Measurements from ENCODE around the gene PARD3B. TPM values are rescaled to one million over a fixed set of nuclear protein-coding genes. Genes with fewer than 3 reads are reported as not detected.

PARD3B gene
- total and polyA plus RNA-seq, 10 of the 15 experiments (the other 5 are each of a cell fraction or from before 2014, with no cell fraction given) = 0.01 to 0.54 (median 0.07) TPM; not detected in 7

- TF ChIP-seq SIX5 (IDR thresholded peaks at IDR 0.05; ENCODE audit: low read depth, low read length, severe bottlenecking) (no peak), GABPA (IDR thresholded peaks at IDR 0.05; ENCODE audit: low read depth) (no peak), EZH2 (IDR thresholded peaks at IDR 0.05; ENCODE audit: borderline replicate concordance, control insufficient read depth, low read depth, low read length) (no peak), SMARCA5 (IDR thresholded peaks at IDR 0.05) (no peak), CHD4 (IDR thresholded peaks at IDR 0.05) (no peak), NFYB (IDR thresholded peaks at IDR 0.05; ENCODE audit: insufficient read depth, low read depth, low read length) (no peak)
- TF ChIP-seq, protein P1, sequence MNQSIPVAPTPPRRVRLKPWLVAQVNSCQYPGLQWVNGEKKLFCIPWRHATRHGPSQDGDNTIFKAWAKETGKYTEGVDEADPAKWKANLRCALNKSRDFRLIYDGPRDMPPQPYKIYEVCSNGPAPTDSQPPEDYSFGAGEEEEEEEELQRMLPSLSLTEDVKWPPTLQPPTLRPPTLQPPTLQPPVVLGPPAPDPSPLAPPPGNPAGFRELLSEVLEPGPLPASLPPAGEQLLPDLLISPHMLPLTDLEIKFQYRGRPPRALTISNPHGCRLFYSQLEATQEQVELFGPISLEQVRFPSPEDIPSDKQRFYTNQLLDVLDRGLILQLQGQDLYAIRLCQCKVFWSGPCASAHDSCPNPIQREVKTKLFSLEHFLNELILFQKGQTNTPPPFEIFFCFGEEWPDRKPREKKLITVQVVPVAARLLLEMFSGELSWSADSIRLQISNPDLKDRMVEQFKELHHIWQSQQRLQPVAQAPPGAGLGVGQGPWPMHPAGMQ (IDR thresholded peaks at IDR 0.05; ENCODE audit: borderline replicate concordance) = no peak
- TF ChIP-seq, protein P2, sequence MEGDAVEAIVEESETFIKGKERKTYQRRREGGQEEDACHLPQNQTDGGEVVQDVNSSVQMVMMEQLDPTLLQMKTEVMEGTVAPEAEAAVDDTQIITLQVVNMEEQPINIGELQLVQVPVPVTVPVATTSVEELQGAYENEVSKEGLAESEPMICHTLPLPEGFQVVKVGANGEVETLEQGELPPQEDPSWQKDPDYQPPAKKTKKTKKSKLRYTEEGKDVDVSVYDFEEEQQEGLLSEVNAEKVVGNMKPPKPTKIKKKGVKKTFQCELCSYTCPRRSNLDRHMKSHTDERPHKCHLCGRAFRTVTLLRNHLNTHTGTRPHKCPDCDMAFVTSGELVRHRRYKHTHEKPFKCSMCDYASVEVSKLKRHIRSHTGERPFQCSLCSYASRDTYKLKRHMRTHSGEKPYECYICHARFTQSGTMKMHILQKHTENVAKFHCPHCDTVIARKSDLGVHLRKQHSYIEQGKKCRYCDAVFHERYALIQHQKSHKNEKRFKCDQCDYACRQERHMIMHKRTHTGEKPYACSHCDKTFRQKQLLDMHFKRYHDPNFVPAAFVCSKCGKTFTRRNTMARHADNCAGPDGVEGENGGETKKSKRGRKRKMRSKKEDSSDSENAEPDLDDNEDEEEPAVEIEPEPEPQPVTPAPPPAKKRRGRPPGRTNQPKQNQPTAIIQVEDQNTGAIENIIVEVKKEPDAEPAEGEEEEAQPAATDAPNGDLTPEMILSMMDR (IDR thresholded peaks at IDR 0.05 in 2 of 3, conservative IDR thresholded peaks at IDR 0.05 in 1 of 3; ENCODE audit: control insufficient read depth in 2 of 3, extremely low read depth in 1 of 3, insufficient read depth in 1 of 3, low read depth in 3 of 3, low read length in 3 of 3) = no peak
- TF ChIP-seq, protein P3, sequence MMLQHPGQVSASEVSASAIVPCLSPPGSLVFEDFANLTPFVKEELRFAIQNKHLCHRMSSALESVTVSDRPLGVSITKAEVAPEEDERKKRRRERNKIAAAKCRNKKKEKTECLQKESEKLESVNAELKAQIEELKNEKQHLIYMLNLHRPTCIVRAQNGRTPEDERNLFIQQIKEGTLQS (IDR thresholded peaks at IDR 0.05; ENCODE audit: borderline replicate concordance, extremely low read depth, low read depth, low read length) = no peak
Observed at GRCh38 chr2:204650611-204651010, 105.3 kb downstream of the PARD3B start (continued).

DNA sequence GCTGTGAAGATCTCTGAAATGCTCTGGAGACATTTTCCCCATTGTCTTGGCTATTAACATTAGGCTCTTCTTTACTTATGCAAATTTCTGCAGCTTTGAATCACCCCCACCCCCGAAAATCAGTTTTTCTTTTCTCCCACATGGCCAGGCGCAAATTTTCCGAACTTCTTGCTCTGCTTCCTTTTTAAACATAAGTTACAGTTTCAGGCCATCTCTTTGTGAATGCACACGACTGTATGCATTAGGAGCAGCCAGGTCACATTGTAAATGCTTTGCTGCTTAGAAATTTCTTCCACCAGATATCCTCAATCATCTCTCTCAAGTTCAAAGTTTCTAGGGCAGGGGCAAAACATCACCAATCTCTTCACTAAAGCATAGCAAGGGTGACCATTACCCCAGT, 106.8 kb downstream of the PARD3B start:
- ChIA-PET RAD21 (ENCODE audit: unreplicated experiment) (no interaction called here), SMC1A (ENCODE audit: uncharacterized antibody, unreplicated experiment) (no interaction called here), POLR2A (no interaction called here), CTCF (no interaction called here)
- FAIRE-seq = no peak
- in situ Hi-C loops (cut with MboI) = no loop called here
- Histone ChIP-seq H3K9me3 (replicated peaks; ENCODE audit: control insufficient read depth, insufficient read depth, low read length) (no peaks in the 10 kb centered on the region), H3K4me2 (ENCODE audit: control insufficient read depth, insufficient read depth) (no peak overlapping the region), H3K4me3 (no peak overlapping the region), H3K36me3 (ENCODE audit: control insufficient read depth in 2 of 2, insufficient read depth in 2 of 2, low read length in 1 of 2) (no peaks in the 10 kb centered on the region), H4K20me1 (ENCODE audit: control insufficient read depth, insufficient read depth) (no peaks in the 10 kb centered on the region), H3K4me1 (ENCODE audit: control insufficient read depth, insufficient read depth, low read length) (no peaks in the 10 kb centered on the region), H3K79me2 (ENCODE audit: control insufficient read depth, insufficient read depth, low read length) (no peaks in the 10 kb centered on the region), H3K9ac (ENCODE audit: control insufficient read depth, insufficient read depth, low read length) (no peak overlapping the region), H2AFZ (ENCODE audit: control insufficient read depth, low read depth, low read length) (no peak overlapping the region), H3K27ac (ENCODE audit: control insufficient read depth, insufficient read depth) (no peak overlapping the region), H3K27me3 (replicated peaks in 1 of 2; ENCODE audit: control insufficient read depth in 2 of 2, insufficient read depth in 2 of 2, low read length in 1 of 2) (no peaks in the 10 kb centered on the region)
- DNase-seq (ENCODE audit: low read depth, low spot score) = no peak
- ATAC-seq = no peak
- no peak for TF ChIP-seq ZBTB11 (CRISPR knock-in tag; IDR thresholded peaks at IDR 0.05)
- TF ChIP-seq SRF (IDR thresholded peaks at IDR 0.05; ENCODE audit: low read depth in 2 of 2, low read length in 2 of 2) = no peak
- TF ChIP-seq USF2 (IDR thresholded peaks at IDR 0.05; ENCODE audit: borderline replicate concordance, low read depth, low read length) = no peak
- WGBS (ENCODE audit: insufficient coverage, insufficient replicate concordance, low lambda C conversion rate, missing lambda C conversion rate) = 11% methylated on average over 4 of the region's 4 CpGs
- intact Hi-C loops (cut with micrococcal nuclease; ENCODE audit: unreplicated experiment) = no loop called here
- no TSS peak for BruUV-seq (replicated peaks)
